IPS-18a (cell line): Measurements from ENCODE around the gene REEP3.
A peak's percentile ranks its signal among the peaks of the same experiment; 100 is the strongest.
"Not testable (repeated sequence)": the region's sequence is repeated elsewhere in the genome, so short reads cannot be mapped to it uniquely, and the experiment has no call there.

ENCODE experiments used
- H3K27ac ChIP-seq: one replicate; pipeline ENCODE4 v1.5.1; 2013; ENCODE audit warnings: low read length
- H3K27me3 ChIP-seq: one replicate; pipeline ENCODE4 v1.6.1; 2013; ENCODE audit warnings: mild to moderate bottlenecking, low read length; ENCODE audit not compliant: control insufficient read depth, insufficient read depth
- H3K36me3 ChIP-seq: one replicate; pipeline ENCODE4 v1.6.1; 2013; ENCODE audit warnings: low read depth, low read length; ENCODE audit not compliant: control insufficient read depth
- H3K4me1 ChIP-seq: one replicate; pipeline ENCODE4 v1.6.1; 2013; ENCODE audit warnings: low read depth, low read length; ENCODE audit not compliant: control insufficient read depth
- H3K4me3 ChIP-seq: one replicate; pipeline ENCODE4 v1.5.1; 2013; ENCODE audit warnings: low read length
- H3K9ac ChIP-seq: one replicate; pipeline ENCODE4 v1.6.1; 2013; ENCODE audit warnings: mild to moderate bottlenecking, low read length, moderate library complexity
- H3K9me3 ChIP-seq: one replicate; pipeline ENCODE4 v1.6.1; 2013; ENCODE audit warnings: low read depth, low read length; ENCODE audit not compliant: control insufficient read depth

Gene REEP3

GRCh38 chr10:63493004-63493403, 28.2 kb upstream of the REEP3 start:
- Histone ChIP-seq H3K4me3 (no peak overlapping the region), H3K4me1 (no peaks in the 10 kb centered on the region), H3K9me3 (peaks cover 3% of the 10 kb centered on the region), H3K27me3 (no peaks in the 10 kb centered on the region), H3K27ac (no peak overlapping the region), H3K36me3 (no peaks in the 10 kb centered on the region), H3K9ac (no peak overlapping the region)

DNA sequence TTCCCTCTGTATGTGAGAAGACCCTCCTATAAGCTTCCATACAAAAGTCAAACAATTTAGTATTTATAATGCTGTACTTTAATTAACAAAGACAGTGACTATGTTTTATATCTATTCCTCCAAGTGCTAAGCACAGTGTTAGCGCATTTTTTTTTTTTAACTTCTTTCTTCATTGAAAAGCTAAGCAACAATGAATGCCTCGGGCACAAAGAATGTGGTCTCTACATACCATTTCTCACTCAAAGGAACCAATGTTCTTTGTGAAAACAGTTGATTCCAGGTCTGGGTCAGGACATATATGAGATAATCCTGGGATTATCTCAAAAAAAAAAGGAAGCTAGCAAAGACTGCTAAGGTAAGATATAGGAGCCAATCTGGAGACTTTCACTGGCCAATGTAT, 26.2 kb upstream of the REEP3 start:
- no peaks in the 10 kb centered on the region for H3K36me3 ChIP-seq
- no peaks in the 10 kb centered on the region for H3K27me3 ChIP-seq
- H3K4me3 ChIP-seq: no peak overlapping the region
- H3K9me3 ChIP-seq: peaks cover 2% of the 10 kb centered on the region
- no peaks in the 10 kb centered on the region for H3K4me1 ChIP-seq
- no peak overlapping the region for H3K27ac ChIP-seq
- no peak overlapping the region for H3K9ac ChIP-seq

- no peak overlapping the region for H3K9ac ChIP-seq
- no peak overlapping the region for H3K27ac ChIP-seq
- no peaks in the 10 kb centered on the region for H3K4me1 ChIP-seq
- H3K27me3 ChIP-seq: no peaks in the 10 kb centered on the region
- H3K36me3 ChIP-seq: no peaks in the 10 kb centered on the region
- H3K4me3 ChIP-seq: no peak overlapping the region
- H3K9me3 ChIP-seq: no peaks in the 10 kb centered on the region
Observed at GRCh38 chr10:63496561-63496960, 24.6 kb upstream of the REEP3 start.

- Histone ChIP-seq H3K9me3 (no peaks in the 10 kb centered on the region), H3K27me3 (no peaks in the 10 kb centered on the region), H3K4me3 (no peak overlapping the region), H3K36me3 (no peaks in the 10 kb centered on the region), H3K27ac (no peak overlapping the region), H3K9ac (no peak overlapping the region), H3K4me1 (no peaks in the 10 kb centered on the region)
Observed at GRCh38 chr10:63497321-63497720, 23.9 kb upstream of the REEP3 start.

- Histone ChIP-seq H3K9ac (no peak overlapping the region), H3K4me3 (no peak overlapping the region), H3K9me3 (no peaks in the 10 kb centered on the region), H3K4me1 (peaks cover 5% of the 10 kb centered on the region), H3K27ac (no peak overlapping the region), H3K36me3 (no peaks in the 10 kb centered on the region), H3K27me3 (no peaks in the 10 kb centered on the region)
Observed at GRCh38 chr10:63498665-63499064, 22.5 kb upstream of the REEP3 start.

- not testable (repeated sequence) for H3K36me3 ChIP-seq, H3K27me3 ChIP-seq, H3K27ac ChIP-seq, H3K9me3 ChIP-seq, H3K4me3 ChIP-seq, H3K9ac ChIP-seq
- peaks cover 16% of the 10 kb centered on the region for H3K4me1 ChIP-seq
Observed at GRCh38 chr10:63500551-63500950, 20.6 kb upstream of the REEP3 start.

- H3K4me3 ChIP-seq: no peak overlapping the region
Observed at GRCh38 chr10:63501954-63502353, 19.2 kb upstream of the REEP3 start.

DNA sequence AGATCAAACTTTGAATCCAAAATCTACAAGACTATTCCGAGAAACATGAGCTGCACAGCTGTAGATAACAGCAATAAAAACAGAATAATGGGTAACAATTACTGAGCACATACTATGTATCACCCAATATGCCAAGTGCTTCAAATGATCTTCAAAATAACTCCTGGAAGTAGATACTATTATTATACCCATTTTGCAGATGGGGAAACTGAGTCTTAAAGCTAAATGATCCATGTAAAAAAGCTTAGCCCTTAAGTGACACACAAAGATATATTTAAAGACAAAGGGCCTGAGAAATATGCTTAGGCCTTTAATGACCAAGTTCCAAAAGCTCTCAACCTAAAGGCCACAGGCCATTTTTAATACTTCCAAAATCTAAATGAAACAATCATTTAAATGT, 18.4 kb upstream of the REEP3 start:
- no peak overlapping the region for H3K4me3 ChIP-seq
- peaks cover 23% of the 10 kb centered on the region for H3K4me1 ChIP-seq
- no peak overlapping the region for H3K9ac ChIP-seq
- H3K27ac ChIP-seq: no peak overlapping the region
- H3K27me3 ChIP-seq: no peaks in the 10 kb centered on the region
- H3K9me3 ChIP-seq: no peaks in the 10 kb centered on the region
- H3K36me3 ChIP-seq: no peaks in the 10 kb centered on the region

More at GRCh38 chr10:63501954-63502353, 19.2 kb upstream of the REEP3 start:
- no peak overlapping the region for H3K27ac ChIP-seq
- no peak overlapping the region for H3K9ac ChIP-seq
- peaks cover 23% of the 10 kb centered on the region for H3K4me1 ChIP-seq
- H3K9me3 ChIP-seq: no peaks in the 10 kb centered on the region
- no peaks in the 10 kb centered on the region for H3K27me3 ChIP-seq
- no peaks in the 10 kb centered on the region for H3K36me3 ChIP-seq

DNA sequence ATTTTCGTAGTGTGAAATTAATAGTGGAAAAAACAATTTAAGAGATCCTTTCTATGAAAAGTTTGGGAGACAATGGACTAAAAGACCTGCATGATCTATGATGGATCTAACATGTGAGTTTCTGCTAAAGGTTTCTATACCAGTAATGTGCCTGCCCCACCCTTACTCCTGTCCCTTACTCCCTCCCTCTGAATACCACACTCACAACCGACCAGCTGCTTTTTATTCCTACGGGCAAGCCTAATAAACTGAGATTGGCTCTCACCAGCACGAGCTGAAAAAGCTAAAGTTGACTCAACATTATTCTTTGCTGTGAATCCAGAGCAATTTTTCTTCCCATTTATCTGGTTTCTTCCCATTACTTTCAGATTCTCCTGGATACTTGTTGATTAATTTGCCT, 17.8 kb upstream of the REEP3 start:
- H3K9ac ChIP-seq: no peak overlapping the region
- H3K4me3 ChIP-seq: no peak overlapping the region
- no peaks in the 10 kb centered on the region for H3K27me3 ChIP-seq
- no peaks in the 10 kb centered on the region for H3K9me3 ChIP-seq
- H3K36me3 ChIP-seq: no peaks in the 10 kb centered on the region
- H3K27ac ChIP-seq: peak overlapping the region; percentile 34
- peaks cover 23% of the 10 kb centered on the region for H3K4me1 ChIP-seq

DNA sequence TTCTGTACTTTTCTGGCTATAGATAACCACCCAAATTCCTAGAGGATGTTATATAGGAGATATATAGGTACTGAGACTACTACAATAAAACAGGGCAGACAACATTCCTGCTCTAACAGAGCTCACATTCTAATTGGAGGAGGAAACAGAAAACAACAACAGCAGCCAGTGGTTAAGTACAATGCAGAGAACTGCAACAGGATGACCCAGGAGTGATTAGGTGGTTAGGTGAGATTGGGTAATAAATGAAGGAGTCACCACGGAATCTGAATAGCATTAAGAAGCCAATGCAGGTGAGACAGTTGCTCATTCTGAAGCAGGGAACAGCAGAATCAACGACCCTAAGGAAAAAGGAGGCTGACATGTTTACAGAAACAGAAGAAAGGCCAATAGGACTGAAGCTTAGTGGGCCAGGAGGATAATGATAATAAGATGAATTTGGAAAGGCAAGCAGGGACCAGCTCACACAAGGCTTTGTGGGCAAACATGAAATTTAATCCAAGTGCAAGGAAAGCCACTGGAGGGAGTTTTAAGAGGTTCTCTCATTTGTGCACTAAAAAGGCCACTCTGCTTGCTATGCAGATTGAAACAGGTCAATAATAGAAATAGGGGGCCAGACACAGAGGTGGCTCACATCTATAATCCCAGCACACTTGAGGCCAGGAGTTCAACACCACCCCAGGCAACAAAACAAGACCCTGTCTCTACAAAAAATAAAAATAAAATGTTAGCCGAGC, 16.9 kb upstream of the REEP3 start:
- H3K27ac ChIP-seq: peak overlapping the region; percentile 34
- H3K9ac ChIP-seq: no peak overlapping the region
- peaks cover 23% of the 10 kb centered on the region for H3K4me1 ChIP-seq
- no peaks in the 10 kb centered on the region for H3K9me3 ChIP-seq
- no peak overlapping the region for H3K4me3 ChIP-seq
- no peaks in the 10 kb centered on the region for H3K36me3 ChIP-seq
- no peaks in the 10 kb centered on the region for H3K27me3 ChIP-seq

DNA sequence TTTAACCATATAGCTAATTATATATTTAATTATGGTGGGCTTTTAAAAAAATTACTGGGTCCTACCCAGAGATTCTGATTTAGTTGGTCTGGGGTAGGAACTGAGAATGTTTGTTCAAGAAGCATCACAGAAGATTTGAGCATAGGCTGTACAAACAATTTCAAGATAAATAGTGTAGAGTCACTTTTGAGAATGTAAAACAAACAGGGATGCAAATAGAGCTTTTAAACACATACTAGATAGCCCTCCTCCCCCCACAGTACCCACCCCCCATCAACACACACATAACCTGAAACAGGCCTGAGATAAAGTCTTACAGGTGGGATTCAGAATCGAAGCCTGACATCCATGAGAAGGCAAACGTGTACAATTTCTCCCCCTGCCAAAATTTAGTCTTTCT, 15.6 kb upstream of the REEP3 start:
- Histone ChIP-seq H3K27ac (no peak overlapping the region), H3K9ac (no peak overlapping the region), H3K4me3 (no peak overlapping the region), H3K36me3 (no peaks in the 10 kb centered on the region), H3K4me1 (peaks cover 23% of the 10 kb centered on the region), H3K27me3 (no peaks in the 10 kb centered on the region), H3K9me3 (no peaks in the 10 kb centered on the region)

DNA sequence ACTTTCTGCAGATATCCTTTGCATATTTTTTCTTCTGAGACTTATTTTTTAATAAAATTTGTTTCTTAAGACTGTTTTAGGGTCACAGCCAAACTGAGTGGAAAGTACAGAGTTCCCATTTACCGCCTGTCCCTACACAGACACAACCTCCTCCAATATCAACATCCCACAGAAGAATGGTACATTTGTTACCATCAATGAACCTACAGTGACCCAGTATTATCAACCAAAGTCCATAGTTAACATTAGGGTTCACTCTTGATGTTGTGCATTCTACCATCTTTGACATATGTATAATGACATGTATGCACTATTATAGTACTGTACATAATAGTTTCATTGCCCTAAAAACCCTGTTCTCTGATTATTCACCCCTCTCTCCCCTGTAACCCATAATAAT, 14.6 kb upstream of the REEP3 start:
- H3K9ac ChIP-seq: no peak overlapping the region
- H3K36me3 ChIP-seq: no peaks in the 10 kb centered on the region
- H3K4me1 ChIP-seq: peaks cover 23% of the 10 kb centered on the region
- no peaks in the 10 kb centered on the region for H3K9me3 ChIP-seq
- H3K27ac ChIP-seq: no peak overlapping the region
- no peak overlapping the region for H3K4me3 ChIP-seq
- no peaks in the 10 kb centered on the region for H3K27me3 ChIP-seq
